AG09309 (cell line): Measurements from ENCODE around the gene MRI1.
A peak's percentile ranks its signal among the peaks of the same experiment; 100 is the strongest.
"Not testable (repeated sequence)": the region's sequence is repeated elsewhere in the genome, so short reads cannot be mapped to it uniquely, and the experiment has no call there.

Source experiments
- DNase-seq: peaks from one replicate; pipeline ENCODE4 v3.0.0-alpha.2; 2010; ENCODE audit warnings: low read depth
- H3K4me3 ChIP-seq: 2 replicates; pipeline ENCODE4 v1.5.1; 2011; ENCODE audit warnings: mild to moderate bottlenecking, low read depth, low read length, moderate library complexity; ENCODE audit not compliant: control insufficient read depth
- TF ChIP-seq, protein P1 (sequence below): IDR thresholded peaks from 2 replicates; pipeline ENCODE4 v1.5.1; 2011; ENCODE audit warnings: mild to moderate bottlenecking, low read depth, low read length, inconsistent platforms; ENCODE audit not compliant: insufficient read depth, control insufficient read depth; ENCODE audit errors: missing control alignments

The MRI1 gene

GRCh38 chr19:13742756-13743155 lies 21.6 kb upstream of the MRI1 start:
- no peak for DNase-seq
- TF ChIP-seq, protein P1, sequence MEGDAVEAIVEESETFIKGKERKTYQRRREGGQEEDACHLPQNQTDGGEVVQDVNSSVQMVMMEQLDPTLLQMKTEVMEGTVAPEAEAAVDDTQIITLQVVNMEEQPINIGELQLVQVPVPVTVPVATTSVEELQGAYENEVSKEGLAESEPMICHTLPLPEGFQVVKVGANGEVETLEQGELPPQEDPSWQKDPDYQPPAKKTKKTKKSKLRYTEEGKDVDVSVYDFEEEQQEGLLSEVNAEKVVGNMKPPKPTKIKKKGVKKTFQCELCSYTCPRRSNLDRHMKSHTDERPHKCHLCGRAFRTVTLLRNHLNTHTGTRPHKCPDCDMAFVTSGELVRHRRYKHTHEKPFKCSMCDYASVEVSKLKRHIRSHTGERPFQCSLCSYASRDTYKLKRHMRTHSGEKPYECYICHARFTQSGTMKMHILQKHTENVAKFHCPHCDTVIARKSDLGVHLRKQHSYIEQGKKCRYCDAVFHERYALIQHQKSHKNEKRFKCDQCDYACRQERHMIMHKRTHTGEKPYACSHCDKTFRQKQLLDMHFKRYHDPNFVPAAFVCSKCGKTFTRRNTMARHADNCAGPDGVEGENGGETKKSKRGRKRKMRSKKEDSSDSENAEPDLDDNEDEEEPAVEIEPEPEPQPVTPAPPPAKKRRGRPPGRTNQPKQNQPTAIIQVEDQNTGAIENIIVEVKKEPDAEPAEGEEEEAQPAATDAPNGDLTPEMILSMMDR: no peak

DNA sequence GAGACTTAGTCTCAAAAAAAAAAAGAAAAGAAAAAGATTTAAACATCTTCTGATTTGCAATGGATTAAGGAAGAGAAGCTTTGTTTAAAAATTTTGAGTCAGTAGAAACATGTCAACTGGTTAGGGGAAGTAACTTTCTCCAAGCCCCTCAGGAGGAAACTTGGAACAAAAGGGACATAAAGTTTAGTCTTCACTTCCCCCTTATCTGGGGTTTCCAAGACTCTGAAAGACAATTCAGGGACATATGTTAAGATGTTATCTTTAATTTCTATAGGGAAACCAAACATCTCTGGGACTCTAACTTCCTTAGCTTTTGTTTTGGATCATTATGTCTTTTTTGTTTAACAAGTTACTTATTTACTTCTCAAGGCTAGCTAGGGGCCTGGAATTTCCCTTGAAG lies 20.1 kb upstream of the MRI1 start:
- DNase-seq: no peak
- H3K4me3 ChIP-seq: no peak overlapping the region
- TF ChIP-seq, protein P1: no peak

More at GRCh38 chr19:13742756-13743155, 21.6 kb upstream of the MRI1 start:
- no peak overlapping the region for H3K4me3 ChIP-seq

GRCh38 chr19:13747098-13747453 lies 17.2 kb upstream of the MRI1 start:
- DNase-seq: no peak
- TF ChIP-seq, protein P1: no peak
- peak overlapping the region; percentile 82 for H3K4me3 ChIP-seq

DNA sequence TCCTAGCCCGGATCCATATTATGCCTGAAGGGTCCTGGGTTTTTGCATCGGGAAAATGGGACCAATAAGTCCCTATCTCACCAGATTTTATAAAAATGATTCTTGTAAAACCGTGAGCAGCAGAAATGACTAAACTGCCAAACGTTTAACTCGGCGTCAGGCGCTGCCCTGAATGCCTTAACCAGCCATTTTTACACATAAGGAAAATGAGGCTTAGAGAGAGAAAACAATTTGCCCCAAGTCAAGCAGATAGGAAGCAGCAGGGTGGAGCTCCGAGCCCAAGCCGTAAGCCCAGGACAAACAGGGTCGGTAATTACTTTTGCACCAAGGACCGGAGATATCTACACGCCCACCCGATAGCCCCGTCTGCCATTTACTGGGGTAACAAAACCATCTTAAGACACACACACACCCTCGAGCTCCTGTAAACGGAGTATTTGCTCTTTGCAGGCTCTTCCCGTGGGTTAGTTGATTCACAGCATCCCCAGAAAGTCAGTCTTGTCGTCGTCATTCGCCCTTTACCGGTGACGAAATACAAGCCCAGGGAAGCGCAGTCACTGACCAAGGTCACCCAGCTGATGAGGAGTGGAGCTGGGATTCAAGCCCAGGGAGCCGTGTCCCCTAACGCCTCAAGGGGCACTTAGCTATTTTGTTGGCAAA lies 16.0 kb upstream of the MRI1 start:
- H3K4me3 ChIP-seq: peak overlapping the region; percentile 82
- peak; percentile 16 for DNase-seq
- TF ChIP-seq, protein P1: no peak

- H3K4me3 ChIP-seq: no peak overlapping the region
- TF ChIP-seq, protein P1: no peak
- no peak for DNase-seq
Measured at GRCh38 chr19:13751436-13751835, 12.9 kb upstream of the MRI1 start.

- DNase-seq, H3K4me3 ChIP-seq: not testable (repeated sequence)
Measured at GRCh38 chr19:13753622-13754021, 10.7 kb upstream of the MRI1 start.

- no peak for DNase-seq
- H3K4me3 ChIP-seq: no peak overlapping the region
- TF ChIP-seq, protein P1: no peak
Measured at GRCh38 chr19:13756210-13756609, 8.1 kb upstream of the MRI1 start.
